PFSK-1 (cell line): ENCODE measurements around the gene MFF.

ENCODE experiments used
- FOXP2 ChIP-seq: optimal IDR thresholded peaks from 2 replicates; pipeline ENCODE3; 2011; ENCODE audit warnings: borderline replicate concordance, control low read depth, inconsistent platforms; ENCODE audit not compliant: insufficient read depth; ENCODE audit errors: extremely low read length, extremely low read depth
- POLR2AphosphoS5 ChIP-seq: IDR thresholded peaks from 2 replicates; pipeline ENCODE4 v1.6.1; 2012; ENCODE audit warnings: low read depth, mild to moderate bottlenecking, control low read depth, low read length, moderate library complexity
- SIN3A ChIP-seq: IDR thresholded peaks from 2 replicates; pipeline ENCODE4 v1.6.1; 2012; ENCODE audit warnings: mild to moderate bottlenecking, low read length, moderate library complexity, borderline replicate concordance; ENCODE audit not compliant: insufficient read depth
- TAF1 ChIP-seq: IDR thresholded peaks from 2 replicates; pipeline ENCODE4 v1.6.1; 2012; ENCODE audit warnings: low read length, control low read depth, borderline replicate concordance; ENCODE audit not compliant: insufficient read depth
- TF ChIP-seq, protein P1 (sequence below), 2 experiments: IDR thresholded peaks; 2 replicates each; pipeline versions ENCODE4 v1.6.1 to v1.8.0; 2011 to 2012; ENCODE audit warnings: low read depth in 2 of 2, low read length in 2 of 2, control low read depth in 1 of 2, inconsistent platforms in 1 of 2, mild to moderate bottlenecking in 1 of 2, moderate library complexity in 1 of 2; ENCODE audit not compliant: insufficient read depth in 1 of 2

DNA sequence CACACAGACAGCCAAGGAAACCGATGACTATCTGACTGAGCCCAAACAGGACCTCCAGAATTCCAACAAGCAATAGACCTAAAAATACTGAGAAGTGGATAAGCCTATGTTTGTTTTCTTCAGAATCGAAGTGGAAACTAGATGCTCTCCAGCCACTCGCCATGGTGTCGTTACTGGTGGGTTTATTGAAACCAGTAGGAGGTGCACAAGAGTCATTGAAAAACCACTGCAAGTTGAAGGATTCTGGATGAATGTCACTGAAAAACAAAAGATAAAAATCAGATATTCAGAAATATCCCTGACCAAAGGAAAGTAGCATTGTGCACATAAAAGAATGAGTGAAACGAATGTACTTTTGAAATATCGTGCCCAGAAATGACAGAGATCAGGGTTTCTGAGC lies 38.7 kb downstream of the MFF start:
- TF ChIP-seq POLR2AphosphoS5 = no peak
- TF ChIP-seq, protein P1, sequence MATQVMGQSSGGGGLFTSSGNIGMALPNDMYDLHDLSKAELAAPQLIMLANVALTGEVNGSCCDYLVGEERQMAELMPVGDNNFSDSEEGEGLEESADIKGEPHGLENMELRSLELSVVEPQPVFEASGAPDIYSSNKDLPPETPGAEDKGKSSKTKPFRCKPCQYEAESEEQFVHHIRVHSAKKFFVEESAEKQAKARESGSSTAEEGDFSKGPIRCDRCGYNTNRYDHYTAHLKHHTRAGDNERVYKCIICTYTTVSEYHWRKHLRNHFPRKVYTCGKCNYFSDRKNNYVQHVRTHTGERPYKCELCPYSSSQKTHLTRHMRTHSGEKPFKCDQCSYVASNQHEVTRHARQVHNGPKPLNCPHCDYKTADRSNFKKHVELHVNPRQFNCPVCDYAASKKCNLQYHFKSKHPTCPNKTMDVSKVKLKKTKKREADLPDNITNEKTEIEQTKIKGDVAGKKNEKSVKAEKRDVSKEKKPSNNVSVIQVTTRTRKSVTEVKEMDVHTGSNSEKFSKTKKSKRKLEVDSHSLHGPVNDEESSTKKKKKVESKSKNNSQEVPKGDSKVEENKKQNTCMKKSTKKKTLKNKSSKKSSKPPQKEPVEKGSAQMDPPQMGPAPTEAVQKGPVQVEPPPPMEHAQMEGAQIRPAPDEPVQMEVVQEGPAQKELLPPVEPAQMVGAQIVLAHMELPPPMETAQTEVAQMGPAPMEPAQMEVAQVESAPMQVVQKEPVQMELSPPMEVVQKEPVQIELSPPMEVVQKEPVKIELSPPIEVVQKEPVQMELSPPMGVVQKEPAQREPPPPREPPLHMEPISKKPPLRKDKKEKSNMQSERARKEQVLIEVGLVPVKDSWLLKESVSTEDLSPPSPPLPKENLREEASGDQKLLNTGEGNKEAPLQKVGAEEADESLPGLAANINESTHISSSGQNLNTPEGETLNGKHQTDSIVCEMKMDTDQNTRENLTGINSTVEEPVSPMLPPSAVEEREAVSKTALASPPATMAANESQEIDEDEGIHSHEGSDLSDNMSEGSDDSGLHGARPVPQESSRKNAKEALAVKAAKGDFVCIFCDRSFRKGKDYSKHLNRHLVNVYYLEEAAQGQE (IDR thresholded peaks at IDR 0.05; ENCODE audit: insufficient read depth in 1 of 2, low read depth in 2 of 2, low read length in 2 of 2) = no peak
- TF ChIP-seq TAF1 = no peak
- TF ChIP-seq SIN3A = no peak
- no peak for TF ChIP-seq FOXP2
